ENCODE measurements around the gene SERPINA1.

SERPINA1 gene

DNA sequence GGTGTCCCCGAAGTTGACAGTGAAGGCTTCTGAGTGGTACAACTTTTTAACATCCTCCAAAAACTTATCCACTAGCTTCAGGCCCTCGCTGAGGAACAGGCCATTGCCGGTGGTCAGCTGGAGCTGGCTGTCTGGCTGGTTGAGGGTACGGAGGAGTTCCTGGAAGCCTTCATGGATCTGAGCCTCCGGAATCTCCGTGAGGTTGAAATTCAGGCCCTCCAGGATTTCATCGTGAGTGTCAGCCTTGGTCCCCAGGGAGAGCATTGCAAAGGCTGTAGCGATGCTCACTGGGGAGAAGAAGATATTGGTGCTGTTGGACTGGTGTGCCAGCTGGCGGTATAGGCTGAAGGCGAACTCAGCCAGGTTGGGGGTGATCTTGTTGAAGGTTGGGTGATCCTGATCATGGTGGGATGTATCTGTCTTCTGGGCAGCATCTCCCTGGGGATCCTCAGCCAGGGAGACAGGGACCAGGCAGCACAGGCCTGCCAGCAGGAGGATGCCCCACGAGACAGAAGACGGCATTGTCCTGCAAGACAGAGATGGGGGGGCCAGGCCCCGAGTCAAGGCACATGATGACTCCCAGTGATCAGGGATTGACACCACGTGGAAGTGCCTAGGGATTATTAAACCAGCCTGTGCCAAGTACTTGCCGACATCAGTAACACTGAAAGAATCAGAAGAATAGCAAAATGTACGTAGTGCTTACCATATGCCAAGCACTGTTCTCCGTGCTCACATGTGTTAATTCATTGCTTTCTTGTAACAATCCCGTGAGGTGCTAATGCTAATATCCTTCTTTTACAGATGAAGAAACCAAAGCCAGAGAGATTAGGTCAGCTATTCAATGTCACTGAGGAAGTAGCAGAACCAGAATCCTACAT lies 5.4 kb downstream of the SERPINA1 start:
- DNase-seq (ENCODE audit: low read depth): no peak

- no peak for DNase-seq (ENCODE audit: low read depth)
Measured at GRCh38 chr14:94382099-94382715, 6.2 kb downstream of the SERPINA1 start.

DNA sequence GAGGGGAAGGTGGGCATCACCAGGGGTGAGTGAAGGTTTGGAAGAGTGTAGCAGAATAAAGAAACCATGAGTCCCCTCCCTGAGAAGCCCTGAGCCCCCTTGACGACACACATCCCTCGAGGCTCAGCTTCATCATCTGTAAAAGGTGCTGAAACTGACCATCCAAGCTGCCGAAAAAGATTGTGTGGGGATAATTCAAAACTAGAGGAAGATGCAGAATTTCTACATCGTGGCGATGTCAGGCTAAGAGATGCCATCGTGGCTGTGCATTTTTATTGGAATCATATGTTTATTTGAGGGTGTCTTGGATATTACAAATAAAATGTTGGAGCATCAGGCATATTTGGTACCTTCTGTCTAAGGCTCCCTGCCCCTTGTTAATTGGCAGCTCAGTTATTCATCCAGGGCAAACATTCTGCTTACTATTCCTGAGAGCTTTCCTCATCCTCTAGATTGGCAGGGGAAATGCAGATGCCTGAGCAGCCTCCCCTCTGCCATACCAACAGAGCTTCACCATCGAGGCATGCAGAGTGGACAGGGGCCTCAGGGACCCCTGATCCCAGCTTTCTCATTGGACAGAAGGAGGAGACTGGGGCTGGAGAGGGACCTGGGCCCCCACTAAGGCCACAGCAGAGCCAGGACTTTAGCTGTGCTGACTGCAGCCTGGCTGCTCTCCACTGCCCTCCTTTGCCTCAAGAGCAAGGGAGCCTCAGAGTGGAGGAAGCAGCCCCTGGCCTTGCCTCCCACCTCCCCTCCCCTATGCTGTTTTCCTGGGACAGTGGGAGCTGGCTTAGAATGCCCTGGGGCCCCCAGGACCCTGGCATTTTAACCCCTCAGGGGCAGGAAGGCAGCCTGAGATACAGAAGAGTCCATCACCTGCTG lies 7.0 kb downstream of the SERPINA1 start:
- no peak for DNase-seq (ENCODE audit: low read depth)

- DNase-seq (ENCODE audit: low read depth): no peak
Measured at GRCh38 chr14:94380225-94381148, 7.9 kb downstream of the SERPINA1 start.

DNA sequence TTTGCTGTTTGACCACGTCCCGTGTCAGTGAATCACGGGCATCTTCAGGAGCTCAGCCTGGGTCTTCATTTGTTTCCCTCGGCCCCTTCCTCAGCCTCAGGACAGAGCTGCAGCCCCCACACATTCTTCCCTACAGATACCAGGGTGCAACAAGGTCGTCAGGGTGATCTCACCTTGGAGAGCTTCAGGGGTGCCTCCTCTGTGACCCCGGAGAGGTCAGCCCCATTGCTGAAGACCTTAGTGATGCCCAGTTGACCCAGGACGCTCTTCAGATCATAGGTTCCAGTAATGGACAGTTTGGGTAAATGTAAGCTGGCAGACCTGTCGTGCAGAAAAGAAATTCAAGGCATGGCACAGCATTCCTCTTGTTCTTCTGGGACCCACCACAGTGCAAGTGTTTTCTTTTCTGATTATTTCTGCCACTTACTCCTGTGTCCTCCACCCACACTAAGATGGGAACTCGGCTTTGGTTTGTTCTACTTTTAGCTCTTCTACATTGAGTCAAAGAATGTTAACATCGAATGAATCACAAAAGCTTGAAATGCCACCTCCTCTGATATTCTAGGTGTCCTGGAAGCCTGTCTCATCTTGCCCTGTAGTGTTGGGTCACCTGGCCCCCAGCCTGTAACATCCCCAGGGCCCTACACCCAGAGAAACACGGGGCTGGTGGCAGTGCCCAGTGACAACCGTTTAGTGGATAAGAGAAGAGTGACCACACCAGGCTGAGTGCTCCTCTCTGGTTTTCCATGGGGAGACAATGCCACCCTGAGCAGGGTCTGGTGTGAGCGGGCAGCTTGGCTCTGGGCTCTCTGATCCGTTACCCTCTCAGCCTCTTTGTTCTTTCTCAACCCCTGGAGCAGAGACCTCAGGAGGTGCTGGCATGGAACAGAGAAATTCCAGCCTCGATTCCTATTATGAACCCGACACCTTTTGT lies 8.8 kb downstream of the SERPINA1 start:
- no peak for DNase-seq (ENCODE audit: low read depth)

GRCh38 chr14:94378527-94379290 lies 9.7 kb downstream of the SERPINA1 start:
- DNase-seq (ENCODE audit: low read depth): no peak

DNA sequence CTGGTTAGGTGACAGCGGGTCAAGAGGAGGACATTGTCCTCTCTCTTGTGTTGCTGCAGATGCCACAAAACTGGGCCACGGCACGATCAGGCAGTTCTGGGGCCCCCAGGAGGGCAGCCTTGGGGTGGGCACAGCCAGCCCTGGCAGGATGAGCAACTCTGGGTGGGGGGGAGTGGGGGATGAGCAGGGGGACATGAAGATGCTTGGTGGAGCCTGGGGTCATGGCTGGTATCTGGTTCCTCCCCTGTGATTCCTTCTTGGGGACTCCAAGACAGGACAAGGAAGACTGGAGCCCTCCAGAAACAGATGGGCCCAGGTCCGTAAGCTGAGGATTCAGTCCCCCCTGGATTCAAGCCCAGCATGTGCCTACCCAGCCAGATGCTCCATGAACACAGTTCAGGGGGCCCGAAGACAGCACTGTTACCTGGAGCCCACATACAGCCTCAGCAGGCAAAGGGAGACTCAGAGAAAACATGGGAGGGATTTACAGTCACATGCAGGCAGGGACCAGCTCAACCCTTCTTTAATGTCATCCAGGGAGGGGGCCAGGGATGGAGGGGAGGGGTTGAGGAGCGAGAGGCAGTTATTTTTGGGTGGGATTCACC lies 10.4 kb downstream of the SERPINA1 start:
- DNase-seq (ENCODE audit: low read depth): no peak

GRCh38 chr14:94376976-94377865 lies 11.2 kb downstream of the SERPINA1 start:
- DNase-seq (ENCODE audit: low read depth): no peak

DNA sequence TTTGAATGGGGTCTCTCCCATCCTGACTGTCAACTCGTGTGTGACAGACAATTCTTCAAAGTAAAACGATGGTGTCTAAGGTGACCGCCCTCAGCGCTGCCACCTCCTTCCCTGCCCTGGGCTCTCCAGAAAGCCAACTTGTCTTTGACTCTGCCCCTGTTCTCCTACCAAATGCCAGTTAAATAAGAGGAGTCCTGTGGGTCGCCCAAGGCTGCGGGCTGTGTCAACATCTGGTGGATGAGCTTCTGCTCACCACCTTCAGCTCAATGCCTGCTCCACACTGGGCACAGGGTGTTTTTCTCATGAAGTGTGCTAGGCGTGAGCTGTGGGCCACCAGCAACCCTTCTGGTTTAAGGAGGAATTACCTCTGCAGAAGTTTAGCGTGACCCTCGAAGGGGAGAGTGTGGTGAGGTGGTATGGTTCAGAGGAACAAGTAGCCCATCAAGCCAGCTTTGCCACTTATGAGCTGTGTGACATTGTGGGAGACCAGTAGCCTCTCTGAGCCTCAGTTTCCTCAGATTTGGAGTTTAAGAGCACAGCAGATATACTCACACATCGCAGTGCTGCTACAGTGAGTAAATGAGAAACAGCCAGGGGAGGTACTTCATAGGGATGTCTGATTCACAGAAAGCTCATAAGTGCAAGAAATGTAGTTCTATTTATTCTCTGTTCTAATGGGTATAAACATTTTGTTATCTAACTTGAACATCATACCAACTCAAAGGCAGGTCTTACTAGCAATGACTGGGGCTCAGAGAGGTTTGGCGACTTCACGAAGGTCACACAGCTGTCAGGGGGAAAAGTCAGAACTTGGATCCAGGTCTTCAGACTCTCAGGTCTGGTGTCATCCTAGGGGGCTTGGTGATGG lies 12.1 kb downstream of the SERPINA1 start:
- no peak for DNase-seq (ENCODE audit: low read depth)

DNA sequence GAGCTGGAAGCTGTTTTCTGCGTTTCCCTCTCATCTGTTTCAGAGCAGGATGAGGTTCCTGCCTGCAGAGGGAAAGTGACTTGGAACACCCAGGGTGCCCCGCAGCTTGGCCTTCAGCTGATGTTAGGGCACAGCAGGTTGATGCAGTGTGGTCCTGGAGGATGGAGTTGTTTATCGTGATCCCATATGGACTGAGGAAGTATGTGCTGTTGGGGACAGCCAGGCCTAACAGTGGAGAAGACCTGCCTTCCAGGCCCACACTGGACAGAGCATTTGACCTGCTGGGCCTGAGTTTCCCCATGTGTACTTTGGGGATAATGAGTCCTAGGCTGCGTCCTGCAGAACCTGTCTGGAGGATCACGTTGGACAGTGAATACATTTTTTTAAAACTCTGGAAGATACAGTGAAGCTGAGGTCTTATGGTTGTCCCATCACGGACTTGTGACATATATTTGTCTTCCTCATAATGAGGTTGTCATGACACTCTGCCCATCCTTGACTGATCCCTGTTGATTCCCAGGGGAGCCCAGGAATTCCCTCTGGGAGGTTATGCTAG lies 12.8 kb downstream of the SERPINA1 start:
- DNase-seq (ENCODE audit: low read depth): no peak

- DNase-seq (ENCODE audit: low read depth): no peak
Measured at GRCh38 chr14:94374749-94375260, 13.6 kb downstream of the SERPINA1 start.

DNA sequence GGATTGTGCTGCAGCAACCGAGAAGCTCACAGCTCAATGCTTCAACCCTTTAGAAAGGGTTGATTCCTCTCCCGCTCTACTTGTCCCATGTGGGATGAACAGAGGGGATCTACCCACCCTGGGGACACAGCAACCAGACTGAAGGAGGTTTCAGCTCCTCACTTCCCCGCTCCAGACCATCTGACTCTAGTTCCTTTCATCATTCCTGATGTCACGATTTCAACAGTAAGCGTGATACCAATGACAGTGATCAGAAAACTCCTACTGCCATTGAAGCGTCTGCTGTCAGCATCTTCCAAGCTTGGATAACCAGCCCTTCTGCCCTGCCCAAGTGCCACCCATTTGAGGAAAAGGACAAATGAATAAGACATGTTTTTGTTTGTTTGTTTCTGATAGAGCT lies 14.3 kb downstream of the SERPINA1 start:
- no peak for DNase-seq (ENCODE audit: low read depth)

GRCh38 chr14:94373708-94374107 lies 14.7 kb downstream of the SERPINA1 start:
- DNase-seq (ENCODE audit: low read depth): no peak

DNA sequence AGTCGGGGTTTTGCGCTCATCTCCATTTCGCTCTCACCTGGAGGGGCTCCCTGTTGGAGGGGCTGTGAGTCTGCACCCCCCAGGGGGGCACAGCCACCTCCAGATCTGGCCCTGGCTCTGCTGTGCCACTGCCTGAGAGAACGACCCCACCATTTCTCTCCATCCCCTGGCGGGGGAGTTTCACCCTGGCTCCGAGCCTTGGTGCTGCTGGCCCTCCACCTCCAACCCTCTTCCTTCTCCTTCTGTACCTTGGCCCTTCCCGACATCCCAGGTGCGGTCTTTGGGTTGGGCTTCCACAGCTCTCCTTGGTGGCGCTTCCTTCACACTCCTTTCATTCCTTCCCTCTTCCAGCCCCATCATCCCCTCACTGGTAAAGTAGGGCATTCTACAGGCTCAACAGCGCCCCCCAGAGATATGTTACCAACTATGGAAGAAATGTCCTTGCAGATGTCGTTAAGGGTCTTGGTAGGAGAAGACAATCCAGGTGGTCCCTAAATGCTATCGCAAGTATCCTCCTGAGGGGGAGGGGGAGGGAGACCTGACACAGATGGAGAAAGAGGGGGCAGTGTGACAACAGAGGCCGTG lies 16.3 kb downstream of the SERPINA1 start:
- DNase-seq (ENCODE audit: low read depth): no peak

DNA sequence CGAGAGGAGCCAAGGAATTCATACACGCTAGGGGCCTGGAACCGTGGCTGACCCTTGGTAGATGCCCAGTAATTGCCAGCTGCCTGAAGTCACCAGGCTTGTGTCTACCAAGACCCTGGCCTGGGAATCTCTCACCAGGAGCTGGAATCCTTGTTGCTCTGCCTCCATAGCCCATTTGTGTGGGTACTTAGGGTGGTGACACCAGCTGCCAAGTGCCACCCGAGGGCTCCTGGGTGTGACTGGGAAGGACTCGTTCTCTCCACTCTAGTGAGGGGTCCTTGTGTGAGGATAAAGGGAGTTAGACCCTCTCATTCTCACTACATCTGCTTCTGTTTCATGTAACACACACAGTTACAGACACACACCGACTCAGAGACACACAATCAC lies 17.9 kb downstream of the SERPINA1 start:
- DNase-seq (ENCODE audit: low read depth): no peak
